Muscle of leg (tissue), 11 donors: Measurements from ENCODE around the gene ZNF646. TPM values are rescaled to one million over a fixed set of nuclear protein-coding genes. Genes with fewer than 3 reads are reported as not detected.
A peak's percentile ranks its signal among the peaks of the same experiment; 100 is the strongest.

ENCODE experiments used
- DNase-seq: peaks from one replicate; pipeline ENCODE4 v3.0.0; 2013
- H3K27ac ChIP-seq: one replicate; pipeline ENCODE4 v1.5.1; 2013; ENCODE audit warnings: mild to moderate bottlenecking, low read length, control low read depth
- H3K27me3 ChIP-seq: one replicate; pipeline ENCODE4 v1.6.1; 2013; ENCODE audit warnings: low read length; ENCODE audit not compliant: control insufficient read depth, insufficient read depth
- H3K36me3 ChIP-seq: one replicate; pipeline ENCODE4 v1.6.1; 2013; ENCODE audit warnings: low read length; ENCODE audit not compliant: control insufficient read depth, insufficient read depth
- H3K4me1 ChIP-seq: one replicate; pipeline ENCODE4 v1.6.1; 2013; ENCODE audit warnings: low read length; ENCODE audit not compliant: control insufficient read depth, insufficient read depth
- H3K4me3 ChIP-seq: one replicate; pipeline ENCODE4 v1.5.1; 2013; ENCODE audit warnings: low read length, control low read depth
- H3K9me3 ChIP-seq: replicated peaks from 2 replicates; pipeline ENCODE4 v1.6.1; 2013; ENCODE audit warnings: low read depth, low read length; ENCODE audit not compliant: control insufficient read depth
- WGBS: methylation state at CpG from one replicate; pipeline ENCODE4 v1.1.5; 2013; ENCODE audit warnings: missing lambda C conversion rate; ENCODE audit not compliant: insufficient coverage; 5-methylcytosine and 5-hydroxymethylcytosine counted together
- polyA plus RNA-seq, 8 donors: library from polyadenylated mRNA; unstranded; fragments of 120-200 nt; gene quantifications; one replicate each; pipeline versions ENCODE4 v1.2.1 to v1.2.3, GENCODE V29; 2013; ENCODE audit warnings: inconsistent platforms in 1 of 8, low replicate concordance in 1 of 8; ENCODE audit not compliant: insufficient read length in 8 of 8, insufficient read depth in 1 of 8
- total RNA-seq: library from RNA; stranded (reverse); fragments of 120-200 nt; gene quantifications from one replicate; pipeline ENCODE4 v1.2.4, GENCODE V29; 2013

Gene ZNF646
- total and polyA plus RNA-seq, 9 donors: 7.9 to 11.6 (median 9.8) TPM

DNA sequence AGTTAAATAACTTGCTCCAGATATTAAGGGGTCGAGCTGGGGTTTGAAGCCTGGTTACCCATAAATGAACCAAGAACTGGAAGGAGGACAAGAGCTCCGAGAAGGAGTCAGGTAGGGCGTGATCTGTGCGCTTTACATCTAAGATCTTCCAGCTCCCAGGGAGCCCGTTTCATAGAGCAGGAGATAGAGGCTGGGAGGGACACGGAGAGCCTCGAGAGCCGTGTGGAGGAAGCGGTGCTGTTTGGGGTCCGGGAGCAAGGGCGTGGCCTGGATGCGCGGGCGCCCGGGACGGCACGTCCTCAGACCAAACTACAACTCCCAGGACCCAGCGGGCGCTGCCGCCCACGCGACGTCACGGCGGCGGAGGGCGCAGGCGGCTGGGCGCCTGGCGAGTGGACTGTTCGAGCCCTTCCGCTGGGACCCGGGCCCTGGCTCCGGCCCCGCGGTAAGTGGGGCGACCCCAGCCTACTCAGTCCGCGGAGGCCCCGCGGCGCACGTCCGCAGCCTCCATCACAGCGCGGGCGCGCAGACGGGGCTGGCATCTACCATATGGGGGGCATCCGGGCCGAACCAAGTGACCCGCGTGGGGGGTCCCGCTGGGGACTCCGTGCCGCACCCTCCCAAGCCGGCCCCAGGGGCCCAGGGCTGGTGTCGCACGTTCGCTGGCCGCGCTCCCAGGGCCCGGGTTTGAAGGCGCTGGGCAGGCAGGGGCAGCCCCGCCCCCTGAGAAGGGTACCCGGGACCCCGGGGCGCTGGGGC is 34.0 kb downstream of the ZNF646 start, which contains the start of gene BCKDK:
BCKDK (plus strand) TSS at position 352 of the 759 bp plus-strand sequence. CDS start 838 bp downstream, outside the sequence.
- peaks cover 27% of the 10 kb centered on the region for H3K4me1 ChIP-seq
- H3K9me3 ChIP-seq: no peaks in the 10 kb centered on the region
- peak; percentile 86 for DNase-seq
- WGBS: 3% methylated on average over 61 of the region's 68 CpGs
- peak within 1 kb of the TSS; percentile 20 for H3K27ac ChIP-seq
- H3K27me3 ChIP-seq: no peaks in the 10 kb centered on the region
- peaks cover 39% of the 10 kb centered on the region for H3K36me3 ChIP-seq
- H3K4me3 ChIP-seq: peak within 1 kb of the TSS; percentile 76

DNA sequence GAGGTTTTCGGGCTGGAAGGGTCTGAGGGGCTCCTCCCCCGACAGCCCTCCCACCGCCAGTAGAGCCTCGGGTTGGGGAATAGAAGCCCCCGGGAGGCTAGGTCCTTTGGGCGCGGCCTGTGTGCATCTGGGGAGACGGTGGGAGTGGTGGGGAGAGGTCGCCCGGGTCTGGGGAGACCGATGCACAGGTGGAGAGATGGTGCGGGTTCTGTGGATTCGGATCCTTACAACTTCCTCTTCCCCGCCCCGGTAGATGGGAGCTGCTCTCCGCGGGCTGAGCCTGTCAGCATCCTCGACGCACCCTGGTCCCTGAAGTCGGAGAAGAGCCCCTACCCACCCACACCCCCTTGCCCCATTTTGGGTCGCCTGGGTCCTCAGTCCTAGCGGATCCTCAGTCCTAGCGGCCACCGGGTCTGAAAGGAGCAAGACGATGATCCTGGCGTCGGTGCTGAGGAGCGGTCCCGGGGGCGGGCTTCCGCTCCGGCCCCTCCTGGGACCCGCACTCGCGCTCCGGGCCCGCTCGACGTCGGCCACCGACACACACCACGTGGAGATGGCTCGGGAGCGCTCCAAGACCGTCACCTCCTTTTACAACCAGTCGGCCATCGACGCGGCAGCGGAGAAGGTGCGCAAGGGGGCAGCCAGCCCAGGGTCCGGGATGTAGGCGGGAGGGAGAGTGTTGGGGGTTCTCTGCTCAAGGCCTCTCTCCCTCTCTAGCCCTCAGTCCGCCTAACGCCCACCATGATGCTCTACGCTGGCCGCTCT is 34.8 kb downstream of the ZNF646 start:
- Histone ChIP-seq H3K9me3 (no peaks in the 10 kb centered on the region), H3K4me3 (peak overlapping the region; percentile 76), H3K27me3 (no peaks in the 10 kb centered on the region), H3K36me3 (peaks cover 43% of the 10 kb centered on the region), H3K27ac (peak overlapping the region; percentile 20), H3K4me1 (peaks cover 27% of the 10 kb centered on the region)
- 20% methylated on average over 9 of the region's 57 CpGs for WGBS
- no peak for DNase-seq

DNA sequence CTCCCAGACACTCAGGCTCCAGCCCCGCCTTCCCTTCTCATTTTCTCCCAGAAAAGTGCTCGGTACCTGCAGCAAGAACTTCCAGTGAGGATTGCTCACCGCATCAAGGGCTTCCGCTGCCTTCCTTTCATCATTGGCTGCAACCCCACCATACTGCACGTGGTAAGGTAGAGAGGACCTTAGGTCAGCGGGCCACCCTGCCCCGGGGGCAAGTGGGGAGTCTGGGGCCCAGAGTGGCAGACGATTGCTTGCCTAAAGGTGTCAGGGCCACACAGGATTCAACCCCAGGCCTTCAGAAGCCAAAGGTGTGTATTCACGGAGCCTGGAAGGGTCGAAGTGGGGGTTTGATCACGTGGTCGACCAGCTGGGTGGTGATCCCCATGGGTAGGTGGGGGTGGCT is 35.4 kb downstream of the ZNF646 start:
- H3K27ac ChIP-seq: no peak overlapping the region
- H3K4me1 ChIP-seq: peaks cover 27% of the 10 kb centered on the region
- H3K27me3 ChIP-seq: no peaks in the 10 kb centered on the region
- 93% methylated on average over 8 of the region's 12 CpGs for WGBS
- H3K36me3 ChIP-seq: peaks cover 43% of the 10 kb centered on the region
- H3K9me3 ChIP-seq: no peaks in the 10 kb centered on the region
- H3K4me3 ChIP-seq: no peak overlapping the region
- DNase-seq: no peak

DNA sequence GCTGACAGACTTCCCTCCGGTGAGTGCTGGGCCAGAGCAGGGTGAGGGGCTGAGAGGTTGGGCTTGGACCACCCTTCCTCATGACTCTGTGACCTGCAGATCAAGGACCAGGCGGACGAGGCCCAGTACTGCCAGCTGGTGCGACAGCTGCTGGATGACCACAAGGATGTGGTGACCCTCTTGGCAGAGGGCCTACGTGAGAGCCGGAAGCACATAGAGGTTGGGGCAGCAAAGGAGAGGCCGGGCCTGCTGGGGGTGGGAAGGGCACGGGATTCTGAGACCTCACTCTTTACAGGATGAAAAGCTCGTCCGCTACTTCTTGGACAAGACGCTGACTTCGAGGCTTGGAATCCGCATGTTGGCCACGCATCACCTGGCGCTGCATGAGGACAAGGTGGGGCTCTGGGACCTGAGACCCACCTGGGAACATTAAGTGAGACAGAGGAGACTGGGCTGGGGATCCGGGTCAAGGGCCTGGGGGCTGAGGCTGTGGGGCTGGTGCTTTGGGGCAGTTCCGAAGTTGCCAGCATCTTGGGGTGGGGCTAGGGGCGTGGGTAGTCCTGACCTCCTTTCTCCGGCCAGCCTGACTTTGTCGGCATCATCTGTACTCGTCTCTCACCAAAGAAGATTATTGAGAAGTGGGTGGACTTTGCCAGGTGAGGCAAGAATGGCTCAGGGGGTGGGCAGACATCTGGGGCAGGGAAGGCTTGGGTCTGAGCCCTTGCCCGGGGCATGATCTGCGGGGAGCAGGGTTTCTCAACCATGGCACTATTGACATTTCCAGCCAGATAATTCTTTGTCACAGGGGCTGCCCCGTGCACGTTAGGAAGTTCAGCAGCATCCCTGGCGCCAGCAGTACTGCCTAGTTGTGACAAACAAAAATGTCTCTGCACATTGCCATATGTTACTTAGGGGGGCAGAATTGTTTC is 36.1 kb downstream of the ZNF646 start:
- Histone ChIP-seq H3K4me1 (peaks cover 27% of the 10 kb centered on the region), H3K9me3 (no peaks in the 10 kb centered on the region), H3K27ac (no peak overlapping the region), H3K4me3 (no peak overlapping the region), H3K36me3 (peaks cover 43% of the 10 kb centered on the region), H3K27me3 (no peaks in the 10 kb centered on the region)
- DNase-seq: peak; percentile 44
- whole genome bisulfite sequencing: 85% methylated on average over 19 of the region's 26 CpGs

DNA sequence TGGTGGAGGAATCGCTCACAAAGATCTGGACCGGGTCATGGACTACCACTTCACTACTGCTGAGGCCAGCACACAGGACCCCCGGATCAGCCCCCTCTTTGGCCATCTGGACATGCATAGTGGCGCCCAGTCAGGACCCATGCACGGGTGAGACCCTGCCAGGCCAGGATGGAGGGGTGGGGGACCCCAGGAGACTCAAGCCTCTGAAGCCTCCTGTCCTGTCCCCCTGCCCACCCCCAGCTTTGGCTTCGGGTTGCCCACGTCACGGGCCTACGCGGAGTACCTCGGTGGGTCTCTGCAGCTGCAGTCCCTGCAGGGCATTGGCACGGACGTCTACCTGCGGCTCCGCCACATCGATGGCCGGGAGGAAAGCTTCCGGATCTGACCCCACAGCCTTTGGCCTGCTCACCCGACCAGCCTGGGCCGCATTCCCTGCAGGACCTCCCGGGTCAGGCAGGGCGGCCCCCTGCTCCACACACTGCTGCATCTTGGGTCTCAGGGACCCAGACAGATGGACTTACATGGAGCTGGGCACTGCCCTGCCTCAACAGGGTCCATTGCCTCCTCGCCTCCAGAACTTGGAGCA is 37.8 kb downstream of the ZNF646 start:
- H3K4me3 ChIP-seq: no peak overlapping the region
- WGBS: 96% methylated on average over 21 of the region's 23 CpGs
- H3K27ac ChIP-seq: no peak overlapping the region
- H3K36me3 ChIP-seq: peaks cover 43% of the 10 kb centered on the region
- no peaks in the 10 kb centered on the region for H3K9me3 ChIP-seq
- no peaks in the 10 kb centered on the region for H3K27me3 ChIP-seq
- peaks cover 26% of the 10 kb centered on the region for H3K4me1 ChIP-seq
- peak; percentile 7 for DNase-seq

DNA sequence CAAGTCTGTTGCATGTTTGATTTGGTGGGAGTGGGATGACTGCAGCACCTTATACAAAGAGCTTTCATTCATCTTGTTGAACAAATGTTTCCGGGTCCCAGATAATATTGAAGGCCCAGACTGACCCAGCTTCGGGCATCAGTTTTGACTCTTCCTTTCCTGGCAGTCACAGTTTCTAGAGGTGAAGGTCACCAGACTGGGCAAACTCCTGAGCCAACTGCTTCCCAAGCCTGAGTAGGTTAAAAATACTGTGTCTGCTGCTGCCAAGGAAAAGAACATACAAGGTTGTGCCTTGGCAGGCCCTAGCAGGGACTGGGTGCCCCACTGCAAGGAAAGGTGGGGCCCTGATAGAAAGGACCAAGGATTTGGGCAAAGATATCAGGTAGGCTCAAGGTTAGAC is 38.5 kb downstream of the ZNF646 start:
- Histone ChIP-seq H3K27ac (peak overlapping the region; percentile 20), H3K4me1 (peaks cover 27% of the 10 kb centered on the region), H3K4me3 (no peak overlapping the region), H3K9me3 (no peaks in the 10 kb centered on the region), H3K27me3 (no peaks in the 10 kb centered on the region), H3K36me3 (peaks cover 43% of the 10 kb centered on the region)
- no peak for DNase-seq
- WGBS: 100% methylated on average over 1 of the region's 2 CpGs

DNA sequence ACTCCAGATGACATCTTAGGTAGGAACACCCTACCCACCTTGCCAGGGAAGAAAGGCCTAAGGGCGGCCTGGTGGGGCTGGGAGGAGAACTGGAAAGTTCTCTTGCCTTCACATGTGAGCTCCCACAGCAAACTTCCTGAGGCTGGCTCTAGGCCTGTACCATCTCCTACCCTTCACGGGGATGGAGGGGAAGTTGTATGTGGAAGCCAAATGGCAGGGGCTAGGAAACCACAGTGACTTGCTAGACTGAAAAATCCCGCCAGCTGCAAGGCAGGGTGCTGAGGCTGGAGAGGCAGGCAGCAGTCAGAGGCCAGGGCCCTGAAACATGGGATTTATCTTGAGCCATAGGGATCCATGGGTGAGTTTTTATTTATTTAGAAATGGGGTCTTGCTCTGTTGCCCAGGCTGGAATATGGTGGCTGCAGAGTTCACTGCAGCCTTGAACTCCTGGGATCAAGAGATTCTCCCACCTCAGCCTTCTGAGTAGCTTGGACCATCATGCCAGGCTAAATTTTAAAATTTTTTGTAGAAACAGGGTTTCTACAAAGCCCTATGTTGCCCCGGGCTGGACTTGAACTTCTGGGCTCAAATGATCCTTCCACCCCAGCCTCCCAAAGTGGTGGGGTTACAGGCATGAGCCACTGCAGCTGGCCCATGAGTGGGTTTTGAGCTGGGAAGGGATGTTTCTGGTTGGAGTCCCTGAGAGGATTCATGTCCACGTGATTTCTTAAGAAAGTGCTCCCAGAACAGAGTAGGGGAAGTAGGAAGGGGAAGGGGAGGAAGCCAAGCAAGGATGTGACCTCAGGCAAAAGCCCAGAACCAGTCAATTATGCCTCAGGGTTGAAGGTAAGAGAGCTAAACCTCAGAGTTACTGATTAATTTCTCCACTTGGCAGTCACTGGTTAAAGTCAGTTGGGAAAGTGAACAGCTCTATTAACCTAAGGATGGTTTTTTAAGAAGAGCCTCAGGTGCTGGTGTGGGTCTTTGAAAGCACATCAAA is 39.2 kb downstream of the ZNF646 start:
- no peak overlapping the region for H3K4me3 ChIP-seq
- H3K27ac ChIP-seq: peak overlapping the region; percentile 49
- H3K36me3 ChIP-seq: peaks cover 43% of the 10 kb centered on the region
- H3K4me1 ChIP-seq: peaks cover 28% of the 10 kb centered on the region
- H3K9me3 ChIP-seq: no peaks in the 10 kb centered on the region
- no peaks in the 10 kb centered on the region for H3K27me3 ChIP-seq
- DNase-seq: peak; percentile 60
- 53% methylated on average over 2 of the region's 5 CpGs for WGBS

DNA sequence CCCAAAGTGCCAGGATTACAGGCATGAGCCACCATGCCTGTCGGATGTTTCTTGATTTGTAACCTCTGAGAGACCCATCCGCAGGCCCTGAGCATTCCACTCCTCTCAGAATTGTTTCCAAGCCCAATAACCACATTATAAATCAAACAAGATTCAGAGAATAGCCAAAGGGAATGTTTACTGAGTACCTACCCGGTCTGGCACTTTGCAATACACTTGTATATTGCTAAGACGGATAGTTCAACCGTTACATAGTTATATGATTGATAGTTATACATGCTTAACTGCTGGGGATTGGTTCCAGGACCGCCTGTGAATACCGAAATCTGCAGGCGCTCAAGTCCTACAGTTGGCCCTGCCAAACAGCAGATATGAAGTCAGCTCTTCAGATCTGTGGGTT is 40.2 kb downstream of the ZNF646 start:
- no peaks in the 10 kb centered on the region for H3K27me3 ChIP-seq
- H3K4me1 ChIP-seq: peaks cover 24% of the 10 kb centered on the region
- H3K36me3 ChIP-seq: peaks cover 45% of the 10 kb centered on the region
- 100% methylated on average over 2 of the region's 8 CpGs for WGBS
- H3K4me3 ChIP-seq: no peak overlapping the region
- no peak for DNase-seq
- H3K27ac ChIP-seq: no peak overlapping the region
- no peaks in the 10 kb centered on the region for H3K9me3 ChIP-seq
